Limb (tissue), 2 donors: ENCODE results near the gene BRSK1.

Experiments
- DNase-seq, 2 donors: peaks; one replicate each; pipeline ENCODE4 v3.0.0-alpha.2; 2016; ENCODE audit errors: extremely low spot score in 2 of 2

Gene BRSK1

DNA sequence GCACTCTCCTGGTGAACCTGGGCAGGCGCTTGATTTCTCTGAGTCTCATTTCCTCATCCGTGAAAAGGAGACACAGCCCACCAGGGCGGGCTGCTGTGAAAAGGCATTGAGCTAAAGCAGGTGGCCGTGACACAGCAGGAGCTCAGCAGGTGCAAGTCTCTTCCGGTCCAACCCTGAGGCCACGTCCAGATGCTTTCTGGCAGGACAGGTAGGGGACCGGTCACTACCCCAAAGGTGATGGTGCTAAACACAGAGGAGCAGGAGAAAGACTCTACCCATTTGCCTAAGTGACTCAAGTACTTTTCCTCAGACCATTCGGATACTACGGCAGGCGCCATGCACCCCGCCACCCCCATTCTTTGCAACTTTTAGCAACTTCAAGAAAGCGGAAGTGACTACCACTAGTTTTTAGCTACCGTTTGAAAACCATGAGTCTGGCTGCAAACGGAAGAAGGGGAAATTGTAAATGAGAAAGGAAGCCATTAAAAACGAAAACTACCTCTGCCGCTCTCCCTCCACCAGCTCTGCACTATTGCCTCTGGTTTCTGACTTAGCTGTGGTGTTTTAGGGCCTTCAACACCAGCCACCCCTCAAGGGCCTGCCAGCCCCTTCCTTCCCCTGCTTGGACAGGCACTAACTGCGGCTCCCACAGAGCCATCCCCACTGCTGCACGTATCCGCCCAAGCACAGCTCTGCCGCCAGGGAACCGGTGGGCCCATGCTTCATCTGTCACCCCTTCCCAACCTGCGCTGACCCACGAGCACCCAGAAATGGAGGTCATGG lies 29.8 kb upstream of the BRSK1 start:
- DNase-seq = no peak

DNA sequence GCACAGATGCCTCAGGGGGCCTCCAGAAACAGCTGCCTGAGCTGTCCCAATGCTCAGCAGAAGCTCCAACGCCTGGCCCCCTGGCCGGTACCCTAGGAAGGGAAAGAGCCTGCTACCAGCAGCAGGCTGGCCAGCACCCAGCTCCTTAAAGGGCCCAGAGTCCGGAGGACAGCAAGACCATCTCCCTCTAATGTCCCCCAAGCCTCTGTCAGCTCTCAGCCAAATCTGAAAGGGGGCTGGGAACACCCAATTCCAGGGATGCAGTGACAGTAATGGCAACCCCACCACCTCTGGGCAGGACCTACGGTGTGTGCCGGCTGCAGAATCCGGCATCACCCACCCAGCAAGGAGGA lies 29.2 kb upstream of the BRSK1 start:
- no peak for DNase-seq

DNA sequence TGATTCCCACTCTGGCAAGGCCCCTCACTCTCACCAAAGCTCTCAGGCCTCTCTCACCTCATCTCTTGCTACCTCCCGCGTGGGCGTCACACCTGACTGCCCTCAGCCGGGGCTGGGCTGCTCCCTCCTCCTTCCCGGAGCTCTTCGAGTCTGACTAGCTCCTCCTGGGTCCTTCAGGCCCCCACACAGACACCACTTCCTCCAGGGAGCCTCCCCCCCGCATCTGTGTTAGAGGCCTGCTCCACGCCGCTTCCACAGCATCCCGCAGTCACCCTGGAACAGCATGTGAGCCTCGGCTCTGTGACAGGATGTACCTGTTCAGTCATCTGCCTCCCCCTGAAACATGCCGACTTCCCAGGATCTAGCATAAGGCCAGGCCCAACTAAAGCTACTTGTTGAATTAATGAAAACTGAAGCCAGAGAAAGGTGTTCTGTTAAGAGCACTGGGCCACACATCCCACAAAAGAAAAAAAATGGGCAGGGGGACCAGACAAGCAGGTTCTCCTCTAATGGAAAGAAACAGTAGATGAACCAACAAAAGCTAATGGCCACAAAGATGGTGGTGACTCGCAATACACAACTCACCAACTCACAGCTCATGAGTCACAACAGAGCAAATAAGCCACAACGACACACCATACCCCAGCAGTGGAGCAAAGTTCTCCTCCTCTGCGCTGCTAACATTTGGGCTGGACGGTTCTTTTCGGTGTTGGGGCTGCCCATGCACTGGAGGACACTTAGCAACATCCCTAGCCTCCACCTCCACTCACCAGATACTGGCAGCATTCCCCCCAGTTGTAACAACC lies 28.0 kb upstream of the BRSK1 start:
- DNase-seq = no peak

DNA sequence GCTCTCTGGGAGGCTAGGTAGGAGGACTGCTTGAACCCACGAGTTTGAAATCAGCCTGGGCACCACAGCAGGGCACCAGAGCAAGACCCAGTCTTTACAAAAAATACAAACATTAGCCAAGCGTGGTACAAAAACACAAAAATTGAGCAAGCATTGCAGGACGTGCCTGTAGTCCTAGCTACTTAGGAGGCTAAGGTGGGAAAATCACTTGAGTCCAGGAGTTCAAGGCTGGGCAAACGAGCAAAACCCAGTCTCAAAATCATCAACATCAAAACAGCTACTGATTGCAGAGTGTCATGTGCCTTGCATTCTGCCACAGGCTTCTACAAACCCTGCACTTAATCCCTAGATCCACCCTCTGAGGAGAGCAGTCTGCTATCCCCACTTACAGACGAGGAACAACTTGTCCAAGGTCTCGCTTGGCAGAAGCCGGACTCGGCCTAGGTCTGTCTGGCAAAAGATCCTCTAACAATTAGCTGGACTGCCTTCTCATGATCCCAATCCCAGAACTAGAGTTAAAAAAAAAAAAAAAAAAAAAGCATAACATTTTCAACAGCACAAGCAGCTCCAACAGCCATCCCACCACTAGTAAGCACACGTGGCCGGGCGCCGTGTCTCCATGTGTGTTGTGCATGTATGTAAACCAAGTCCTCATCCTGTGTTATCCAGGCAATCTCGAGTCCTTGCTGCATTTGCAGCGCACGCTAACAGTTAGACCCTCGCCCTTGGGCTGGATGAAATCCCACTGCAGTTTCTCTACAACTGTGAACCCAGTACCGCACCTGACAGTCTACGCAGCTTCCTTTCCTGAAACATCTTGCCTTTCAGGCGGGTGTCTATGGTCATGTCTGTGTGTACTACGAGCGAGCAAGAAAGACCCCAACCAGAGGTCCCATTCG lies 27.0 kb upstream of the BRSK1 start:
- DNase-seq = no peak

DNA sequence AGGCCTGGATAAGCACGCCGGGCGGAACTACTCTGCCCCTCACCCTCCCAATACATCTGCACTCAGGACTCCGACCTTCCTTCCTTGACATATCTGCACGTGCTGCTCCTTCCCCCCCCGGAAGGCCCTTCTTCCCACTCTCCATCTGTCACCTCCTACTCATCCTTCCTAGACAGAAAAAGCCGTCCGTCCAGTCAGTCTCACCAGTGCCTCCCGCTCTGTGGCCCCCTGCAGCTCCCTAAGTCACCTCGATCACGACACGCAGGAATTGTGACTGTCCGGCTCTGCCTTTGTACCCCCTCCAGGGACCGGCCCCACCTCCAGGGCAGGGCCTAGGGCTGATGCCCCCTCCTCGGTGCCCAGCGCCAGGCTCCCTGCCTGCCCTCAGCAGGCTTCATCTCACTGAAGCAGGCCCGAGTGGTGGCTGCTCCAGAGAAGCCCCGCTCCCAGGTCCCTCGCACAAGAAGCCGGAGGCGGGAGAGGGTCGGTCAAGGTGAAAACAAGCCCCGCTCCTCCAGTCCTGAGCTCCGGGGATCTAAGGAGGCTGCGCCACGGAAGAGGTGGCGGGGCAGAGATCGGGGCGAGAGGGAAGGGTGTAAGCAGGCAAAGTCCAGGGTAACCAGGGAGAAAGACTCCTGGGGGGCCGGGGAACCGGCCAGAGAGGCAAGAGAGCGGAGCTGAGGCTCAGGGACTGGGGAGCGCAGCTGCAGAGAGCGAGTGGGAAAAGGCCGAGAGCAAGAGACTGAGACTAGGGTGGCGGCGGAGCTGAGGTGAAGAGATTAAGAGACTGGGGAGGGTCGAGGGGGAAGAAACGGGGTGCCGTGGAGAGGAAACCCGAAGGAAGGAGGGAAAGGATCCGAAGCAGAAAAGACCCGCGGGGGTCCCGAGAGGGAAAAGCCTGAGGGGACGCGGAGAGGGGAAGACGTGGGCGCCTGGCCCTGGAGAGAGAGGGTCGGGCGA lies 26.1 kb upstream of the BRSK1 start:
- peak in 1 of 2 donors; percentile 48 for DNase-seq

DNA sequence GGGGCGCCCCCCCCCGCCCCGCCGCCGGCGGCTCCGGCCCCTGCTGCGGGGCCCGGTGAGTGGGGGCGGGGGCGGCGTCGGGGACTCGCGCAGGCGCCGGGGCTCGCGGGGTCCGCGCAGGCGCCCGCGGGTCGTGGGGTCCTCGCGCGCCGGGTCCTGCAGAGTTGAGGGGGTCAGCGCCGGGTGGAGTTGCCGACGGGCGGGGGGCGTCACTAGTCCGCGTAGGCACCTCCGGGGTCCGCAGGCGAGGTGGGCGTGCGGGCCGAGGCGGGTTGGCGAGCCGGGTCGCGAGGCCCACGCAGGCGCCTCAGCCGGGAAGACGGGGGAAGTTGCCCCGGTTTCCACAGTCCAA lies 25.3 kb upstream of the BRSK1 start:
- no peak for DNase-seq

DNA sequence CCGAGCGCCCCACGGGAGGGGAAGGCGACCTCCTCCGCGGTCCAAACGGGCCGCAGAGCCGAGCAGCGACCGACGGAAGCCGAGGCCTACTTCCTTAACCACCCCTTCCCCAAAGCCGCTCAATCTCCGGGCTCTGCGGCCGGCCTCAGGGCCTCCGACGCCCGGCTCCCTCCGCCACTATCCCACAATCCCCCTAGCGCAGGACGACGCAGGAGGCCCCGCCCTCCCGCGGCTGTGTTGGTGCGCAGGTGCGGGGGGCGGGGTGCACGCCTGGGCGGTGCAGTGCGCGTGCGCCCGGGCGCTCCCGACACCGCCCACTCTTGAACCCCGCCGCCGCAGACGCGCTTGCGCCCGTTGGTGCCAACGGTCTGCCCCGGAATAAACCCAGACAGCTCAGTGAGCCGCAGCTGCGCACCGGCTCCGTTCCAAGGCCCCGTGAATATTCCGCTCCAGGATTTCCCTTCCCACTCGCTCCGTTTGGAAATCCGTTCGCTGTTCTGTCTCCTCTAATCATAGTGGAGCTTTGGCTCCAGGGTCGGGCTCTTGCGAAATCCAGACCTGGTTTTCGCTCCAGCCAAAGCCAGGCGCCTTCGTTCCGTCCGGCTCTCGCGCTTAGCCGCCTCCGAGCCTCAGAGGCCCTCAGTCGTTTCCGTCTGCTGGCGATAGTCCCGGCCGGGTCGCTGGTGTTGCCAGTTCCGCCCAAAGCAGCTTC lies 24.8 kb upstream of the BRSK1 start, which contains the start of gene PPP6R1:
PPP6R1 (minus strand) TSS at position 190 of the 712 bp plus-strand sequence. CDS start 11,914 bp downstream, outside the sequence.
- peak; percentile 100 for DNase-seq

DNA sequence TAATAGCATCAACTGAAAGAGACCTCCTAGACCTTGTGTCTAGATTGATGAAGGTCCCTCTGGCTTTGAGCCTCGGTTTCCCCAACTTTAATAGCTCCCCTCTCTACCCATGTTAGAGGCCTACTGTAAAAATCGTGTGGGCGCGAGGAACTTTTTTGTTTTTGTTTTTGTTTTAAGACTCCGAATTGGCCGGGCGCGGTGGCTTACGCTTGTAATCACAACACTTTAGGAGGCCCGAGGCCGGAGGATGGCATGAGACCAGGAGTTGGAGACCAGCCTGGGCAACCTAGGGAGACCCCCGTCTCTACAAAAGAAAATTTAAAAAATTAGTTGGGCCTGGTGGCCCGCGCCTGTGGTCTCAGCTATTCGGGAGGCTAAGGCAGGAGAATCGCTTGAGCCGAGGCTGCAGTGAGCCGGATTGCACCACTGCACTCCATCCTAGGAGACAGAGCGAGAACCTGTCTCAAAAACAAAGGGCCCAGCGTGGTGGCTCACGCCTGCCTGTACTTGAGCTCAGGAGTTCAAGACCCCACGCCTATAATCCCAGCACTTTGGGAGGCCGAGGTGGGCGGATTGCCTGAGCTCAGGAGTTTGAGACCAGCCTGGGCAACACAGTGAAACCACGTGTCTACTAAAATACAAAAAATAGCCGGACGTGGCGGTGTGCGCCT lies 24.1 kb upstream of the BRSK1 start:
- DNase-seq = no peak

DNA sequence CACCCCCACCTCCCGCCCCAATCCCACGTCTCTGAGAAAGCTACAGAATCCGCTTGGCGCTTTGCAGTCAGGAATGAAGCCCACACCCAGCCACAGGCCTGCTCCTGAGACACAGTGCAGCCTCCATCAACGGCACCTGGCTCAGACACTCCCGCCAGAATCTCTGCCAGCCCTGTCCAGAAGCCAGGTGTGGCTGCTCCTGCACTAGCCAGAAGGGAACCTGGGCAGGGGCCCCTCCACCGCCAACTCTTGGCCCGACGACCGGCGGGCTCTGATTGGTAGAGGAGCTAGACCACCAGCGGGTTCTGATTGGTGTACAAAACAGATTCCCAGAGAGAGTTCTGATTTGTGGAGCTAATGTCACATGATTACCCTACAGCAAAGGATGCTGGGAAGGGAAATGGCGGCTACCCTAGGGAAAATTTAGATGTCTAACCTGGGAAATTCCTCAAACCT lies 22.1 kb upstream of the BRSK1 start:
- no peak for DNase-seq

DNA sequence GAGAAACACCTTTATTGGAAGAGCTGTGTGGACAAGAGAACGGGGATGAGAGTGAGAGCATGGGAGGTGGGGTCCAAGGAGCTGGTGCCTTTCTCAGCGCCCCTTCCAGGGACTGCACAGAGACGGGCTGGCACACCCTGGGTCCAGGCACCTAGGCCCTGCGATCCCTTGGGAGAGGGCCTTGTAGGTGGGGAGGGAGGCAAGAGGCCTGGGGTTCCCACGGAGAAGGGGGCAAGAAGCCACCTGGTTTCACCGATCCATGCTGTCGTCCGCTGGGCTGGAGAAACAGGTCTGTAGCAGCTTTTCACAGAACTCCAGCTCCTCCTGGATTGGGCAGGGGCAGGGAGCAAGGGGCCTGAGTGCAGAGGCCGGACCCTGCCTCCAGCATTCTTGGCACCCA lies 21.4 kb upstream of the BRSK1 start:
- no peak for DNase-seq

DNA sequence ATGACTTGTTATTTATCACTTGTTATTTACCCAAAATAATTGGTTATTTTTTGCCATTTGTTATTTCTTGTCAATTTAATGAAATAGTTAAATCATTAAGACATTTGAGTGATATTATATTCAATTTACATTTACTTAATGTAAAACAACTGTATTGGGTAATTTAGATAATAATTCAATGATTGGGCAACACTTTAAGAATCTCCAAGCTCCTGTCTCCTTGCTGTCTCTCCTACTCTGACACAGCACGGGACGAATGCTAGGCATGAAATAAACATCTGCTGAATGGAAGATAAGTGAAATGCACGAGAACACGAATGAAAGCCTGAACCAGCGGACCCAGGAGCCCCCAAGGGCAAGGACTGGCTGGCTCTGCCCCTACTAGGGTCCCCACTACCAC lies 19.3 kb upstream of the BRSK1 start:
- no peak for DNase-seq

DNA sequence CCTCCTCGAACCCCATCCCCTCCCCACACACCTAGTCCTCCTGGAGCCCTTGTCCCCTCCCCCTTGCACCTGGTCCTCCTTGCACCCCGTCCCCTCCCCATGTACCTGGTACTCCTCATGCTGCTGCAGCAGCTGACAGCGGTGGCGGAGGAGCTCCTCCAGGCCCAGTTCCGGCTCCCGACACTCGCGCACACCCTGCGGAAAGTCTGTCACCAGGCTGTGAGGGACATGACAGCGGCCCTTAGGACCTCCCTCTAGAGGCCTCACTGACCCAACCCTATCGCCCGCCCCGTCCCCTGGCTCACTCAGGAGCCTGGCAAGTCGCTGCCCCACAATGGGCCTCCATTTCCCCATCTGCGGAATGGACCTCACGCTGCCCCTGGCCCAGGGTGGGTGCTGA lies 18.6 kb upstream of the BRSK1 start:
- no peak for DNase-seq

DNA sequence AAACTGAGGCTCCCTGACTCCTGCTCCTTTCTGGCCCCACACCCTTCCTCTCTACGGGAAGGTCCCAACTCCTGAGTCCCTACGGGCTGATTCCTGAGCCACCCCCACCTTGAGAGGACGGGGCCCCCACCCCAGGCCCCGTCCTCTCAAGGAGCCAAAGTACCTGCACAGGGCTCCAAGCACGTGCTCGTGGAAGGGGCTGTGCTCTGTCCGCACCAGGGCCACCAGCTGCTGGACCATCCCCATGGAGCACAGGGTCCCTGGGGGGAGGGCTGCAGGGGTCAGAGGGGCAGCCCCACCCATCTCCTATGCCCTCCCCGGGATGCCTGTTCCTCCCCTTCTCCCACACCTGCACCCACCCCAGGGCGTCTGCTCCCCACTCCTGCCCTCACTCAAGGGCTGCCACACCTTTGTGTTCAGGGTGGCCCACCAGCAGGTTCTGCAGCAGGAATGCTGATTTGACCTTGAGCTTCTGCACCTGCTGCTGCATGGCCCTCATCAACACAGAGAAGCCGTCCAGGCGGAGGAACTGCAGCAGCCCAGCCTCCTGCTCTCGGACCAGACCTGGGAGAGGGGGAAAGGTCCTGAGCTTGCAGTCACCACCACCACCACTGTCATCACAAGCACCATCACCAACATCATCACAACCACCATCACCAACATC lies 17.9 kb upstream of the BRSK1 start:
- no peak for DNase-seq

DNA sequence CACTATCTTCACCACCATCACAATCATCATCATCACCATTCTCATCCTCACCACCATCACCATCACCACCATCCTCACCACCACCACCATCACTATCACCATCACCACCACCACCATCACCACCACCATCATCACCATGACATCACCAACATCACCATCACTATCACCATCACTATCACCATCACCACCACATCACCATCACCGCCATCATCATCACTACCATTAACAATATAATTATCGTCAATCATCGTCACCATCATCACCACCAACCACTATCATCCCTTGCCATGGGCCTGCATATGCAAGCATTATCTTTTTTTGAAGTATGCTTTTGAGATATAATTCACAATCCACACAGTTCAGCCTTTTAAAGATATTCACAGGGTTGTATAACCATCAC lies 17.4 kb upstream of the BRSK1 start:
- no peak for DNase-seq

DNA sequence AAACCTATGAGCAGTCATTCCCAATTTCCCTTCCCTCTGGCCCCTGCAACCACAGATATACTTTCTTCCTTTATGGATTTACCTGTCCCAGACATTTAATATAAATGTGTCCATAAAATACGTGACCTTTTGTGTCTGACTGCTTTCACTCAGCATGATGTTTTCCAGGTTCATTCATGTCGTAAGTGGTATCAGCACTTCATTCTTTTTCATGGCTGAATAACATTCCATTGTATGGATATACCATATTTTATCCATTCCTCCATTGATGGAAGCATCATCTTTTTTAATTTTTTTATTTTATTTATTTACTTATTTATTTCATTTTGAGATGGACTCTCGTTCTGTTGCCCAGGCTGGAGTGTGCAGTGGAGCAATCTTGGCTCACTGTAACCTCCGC lies 17.0 kb upstream of the BRSK1 start:
- DNase-seq = no peak

DNA sequence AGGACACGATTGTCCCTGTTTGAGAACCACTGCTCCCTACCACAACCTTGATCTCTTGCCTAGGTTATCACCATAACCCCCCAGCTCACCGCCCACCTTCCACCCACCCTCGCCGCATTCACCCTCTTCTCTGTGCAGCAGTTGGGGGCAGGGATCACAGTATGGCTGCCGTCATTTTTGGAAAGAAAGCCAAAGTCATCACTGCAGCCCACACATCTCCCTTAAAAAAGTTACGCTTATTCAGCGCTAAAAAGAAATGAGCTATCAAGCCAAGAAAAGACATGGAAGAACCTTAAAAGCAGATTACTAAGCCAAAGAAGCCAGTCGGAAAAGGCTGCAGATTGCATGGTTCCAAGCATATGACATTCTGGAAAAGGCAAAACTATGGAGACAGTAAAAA lies 14.5 kb upstream of the BRSK1 start:
- DNase-seq = no peak

DNA sequence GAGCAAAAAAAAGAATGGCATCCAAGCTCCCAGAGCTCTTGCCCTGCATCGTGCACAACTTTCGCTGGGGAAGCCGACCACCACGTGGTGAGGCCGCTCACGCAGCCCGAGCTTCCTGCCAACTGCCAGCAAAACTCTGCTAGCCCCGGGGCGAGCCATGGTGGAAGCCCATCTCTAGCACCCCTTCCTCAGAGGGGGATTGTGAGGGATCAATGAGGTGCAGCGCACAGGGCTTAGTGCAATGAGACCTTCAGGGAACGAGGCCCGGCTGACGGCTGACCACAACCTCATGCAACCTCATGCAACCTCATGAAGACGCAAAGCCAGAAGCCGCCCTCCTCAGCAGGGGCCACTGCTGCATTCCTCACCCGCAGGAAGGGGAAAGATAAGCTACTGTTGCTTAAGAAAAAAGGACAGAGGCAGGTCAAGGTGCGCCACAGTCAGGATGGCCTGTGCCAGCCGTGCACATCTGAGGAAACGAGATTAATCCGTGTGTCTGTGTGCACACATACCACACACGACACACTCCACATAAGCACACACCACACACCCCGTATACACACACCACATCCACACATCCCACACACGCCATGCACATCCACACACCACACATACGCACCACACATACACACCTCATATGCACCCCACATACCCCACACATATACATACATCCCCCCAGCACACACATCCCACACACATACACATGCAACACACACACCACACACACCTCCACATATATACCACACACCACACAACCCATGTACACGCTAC lies 13.4 kb upstream of the BRSK1 start:
- no peak for DNase-seq

DNA sequence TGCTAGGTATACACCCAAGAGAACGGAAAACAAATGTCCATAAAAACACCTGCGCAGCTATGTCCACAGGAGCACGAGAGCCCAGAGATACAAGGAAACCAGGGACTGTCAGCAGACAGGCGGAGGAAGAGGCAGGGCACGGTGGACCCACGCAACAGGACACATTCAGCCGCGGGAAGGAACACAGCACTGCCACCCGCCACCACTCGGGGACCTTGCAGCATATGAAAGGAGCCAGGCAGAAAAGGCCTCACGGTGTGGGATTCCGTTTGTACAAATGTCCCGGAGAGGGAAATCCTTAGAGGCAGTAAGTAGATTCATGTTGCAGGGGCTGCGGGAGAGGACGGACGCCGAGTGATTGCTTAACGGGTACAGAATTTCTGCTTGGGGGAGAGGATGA lies 11.7 kb upstream of the BRSK1 start:
- no peak for DNase-seq
